Thymus (tissue), 11 donors: ENCODE data around the gene GORASP2. TPM values are rescaled to one million over a fixed set of nuclear protein-coding genes. Genes with fewer than 3 reads are reported as not detected.
"Not testable (repeated sequence)": the region's sequence is repeated elsewhere in the genome, so short reads cannot be mapped to it uniquely, and the experiment has no call there.

Experiments used
- DNase-seq, 9 donors: peaks; one replicate each; pipeline ENCODE4 v3.0.0-alpha.2; 2013; ENCODE audit warnings: low spot score in 9 of 9, low read depth in 6 of 9, missing footprints in 1 of 9
- H3K27ac ChIP-seq, 2 donors: one replicate each; pipeline ENCODE4 v1.5.1; 2013; ENCODE audit warnings: control low read depth in 1 of 2, low read depth in 1 of 2, low read length in 1 of 2, mild to moderate bottlenecking in 1 of 2, moderate library complexity in 1 of 2
- H3K27me3 ChIP-seq, 2 donors: one replicate each; pipeline ENCODE4 v1.5.1; 2013; ENCODE audit warnings: low read length in 1 of 2; ENCODE audit not compliant: control insufficient read depth in 2 of 2, insufficient read depth in 1 of 2
- H3K36me3 ChIP-seq, 2 donors: one replicate each; pipeline ENCODE4 v1.5.1; 2013; ENCODE audit warnings: low read length in 1 of 2, mild to moderate bottlenecking in 1 of 2, moderate library complexity in 1 of 2; ENCODE audit not compliant: control insufficient read depth in 2 of 2, insufficient read depth in 2 of 2
- H3K4me1 ChIP-seq, 2 donors: one replicate each; pipeline ENCODE4 v1.5.1; 2013; ENCODE audit warnings: low read length in 2 of 2; ENCODE audit not compliant: control insufficient read depth in 2 of 2, insufficient read depth in 2 of 2
- H3K4me3 ChIP-seq, 2 donors: one replicate each; pipeline ENCODE4 v1.5.1; 2013; ENCODE audit warnings: low read length in 2 of 2, control low read depth in 1 of 2, mild to moderate bottlenecking in 1 of 2
- H3K9me3 ChIP-seq, 2 donors: one replicate each; pipeline ENCODE4 v1.5.1; 2013; ENCODE audit warnings: low read length in 1 of 2, mild to moderate bottlenecking in 1 of 2; ENCODE audit not compliant: control insufficient read depth in 2 of 2, insufficient read depth in 1 of 2
- WGBS: extraction: QIAGEN DNeasy Blood & Tissue Kit; methylation state at CpG from one replicate; pipeline ENCODE4 v1.1.7; 2013; 5-methylcytosine and 5-hydroxymethylcytosine counted together
- polyA plus RNA-seq: library from polyadenylated mRNA; stranded (reverse); fragments of 200-250 nt; gene quantifications from one replicate; pipeline ENCODE4 v1.2.3, GENCODE V29; 2013
- total RNA-seq: library from RNA; stranded (reverse); fragments of 120-200 nt; gene quantifications from one replicate; pipeline ENCODE4 v1.2.4, GENCODE V29; 2013
- donor health status: healthy.

The GORASP2 gene
- total and polyA plus RNA-seq, 2 donors: 22.1 to 34.3 TPM

DNA sequence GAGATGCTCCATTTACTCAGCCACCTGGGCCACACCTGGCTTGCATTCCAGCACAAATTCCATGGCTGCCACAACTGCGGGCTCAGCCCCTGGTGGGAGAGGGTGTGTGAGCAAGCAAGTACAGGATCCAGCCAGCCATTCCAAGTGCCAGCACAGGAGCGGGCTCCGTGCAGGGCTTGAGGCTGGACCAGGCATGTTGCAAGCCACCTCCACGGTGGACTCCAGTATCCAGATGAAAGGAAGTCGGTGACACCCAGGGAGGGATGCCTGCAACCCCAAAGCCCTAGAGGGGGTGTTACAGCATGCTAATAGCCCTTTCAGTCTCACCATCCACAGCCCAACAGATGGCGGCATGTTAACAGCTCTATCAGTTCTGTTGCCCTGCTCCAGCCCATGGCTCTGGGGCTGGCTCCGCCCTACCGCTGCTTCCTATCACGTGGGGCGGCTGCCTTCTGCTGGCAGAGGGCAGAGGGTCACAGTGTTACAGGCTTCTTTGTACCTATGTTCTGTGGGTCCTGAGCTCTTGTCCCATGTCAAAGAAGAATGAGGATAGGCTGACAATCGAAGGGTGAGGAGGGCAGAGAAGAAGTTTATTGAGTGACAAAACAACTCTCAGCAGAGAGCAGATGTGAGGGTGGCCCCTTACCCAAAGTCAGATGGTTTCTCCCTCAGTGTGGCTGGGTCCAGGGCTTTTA lies 11.7 kb upstream of the GORASP2 start:
- no peak for DNase-seq
- Histone ChIP-seq H3K4me3 (no peak overlapping the region), H3K9me3 (peaks cover 2 to 29% of the 10 kb centered on the region in 2 donors), H3K4me1 (no peaks in the 10 kb centered on the region), H3K27ac (no peak overlapping the region), H3K27me3 (no peaks in the 10 kb centered on the region), H3K36me3 (no peaks in the 10 kb centered on the region)
- WGBS: 96% methylated on average over 11 of the region's 11 CpGs

GRCh38 chr2:170917957-170918356 lies 11.1 kb upstream of the GORASP2 start:
- H3K27ac ChIP-seq: no peak overlapping the region
- peaks cover 3 to 31% of the 10 kb centered on the region in 2 donors for H3K9me3 ChIP-seq
- WGBS: 96% methylated on average over 5 of the region's 5 CpGs
- no peaks in the 10 kb centered on the region for H3K4me1 ChIP-seq
- DNase-seq: no peak
- no peak overlapping the region for H3K4me3 ChIP-seq
- no peaks in the 10 kb centered on the region for H3K27me3 ChIP-seq
- H3K36me3 ChIP-seq: no peaks in the 10 kb centered on the region

DNA sequence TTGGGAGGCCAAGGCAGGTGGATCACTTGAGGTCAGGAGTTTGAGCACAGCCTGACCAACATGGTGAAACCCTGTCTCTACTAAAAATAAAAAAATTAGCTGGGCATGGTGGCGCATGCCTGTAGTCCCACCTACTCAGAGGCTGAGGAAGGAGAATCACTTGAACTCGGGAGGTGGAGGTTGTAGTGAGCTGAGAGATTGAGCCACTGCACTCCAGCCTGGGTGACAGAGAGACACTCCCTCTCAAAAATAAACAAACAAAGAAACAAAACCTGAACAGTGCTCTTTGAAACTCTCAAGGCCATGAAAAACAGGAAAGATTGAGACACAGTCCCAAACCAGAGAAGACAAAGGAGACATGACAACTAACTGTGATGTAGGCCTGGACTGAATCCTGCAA lies 7.2 kb upstream of the GORASP2 start:
- not testable (repeated sequence) for DNase-seq, H3K4me3 ChIP-seq, H3K27ac ChIP-seq, H3K4me1 ChIP-seq, H3K36me3 ChIP-seq, H3K27me3 ChIP-seq
- H3K9me3 ChIP-seq: peaks cover 14 to 41% of the 10 kb centered on the region in 2 donors
- 99% methylated on average over 2 of the region's 2 CpGs for WGBS

DNA sequence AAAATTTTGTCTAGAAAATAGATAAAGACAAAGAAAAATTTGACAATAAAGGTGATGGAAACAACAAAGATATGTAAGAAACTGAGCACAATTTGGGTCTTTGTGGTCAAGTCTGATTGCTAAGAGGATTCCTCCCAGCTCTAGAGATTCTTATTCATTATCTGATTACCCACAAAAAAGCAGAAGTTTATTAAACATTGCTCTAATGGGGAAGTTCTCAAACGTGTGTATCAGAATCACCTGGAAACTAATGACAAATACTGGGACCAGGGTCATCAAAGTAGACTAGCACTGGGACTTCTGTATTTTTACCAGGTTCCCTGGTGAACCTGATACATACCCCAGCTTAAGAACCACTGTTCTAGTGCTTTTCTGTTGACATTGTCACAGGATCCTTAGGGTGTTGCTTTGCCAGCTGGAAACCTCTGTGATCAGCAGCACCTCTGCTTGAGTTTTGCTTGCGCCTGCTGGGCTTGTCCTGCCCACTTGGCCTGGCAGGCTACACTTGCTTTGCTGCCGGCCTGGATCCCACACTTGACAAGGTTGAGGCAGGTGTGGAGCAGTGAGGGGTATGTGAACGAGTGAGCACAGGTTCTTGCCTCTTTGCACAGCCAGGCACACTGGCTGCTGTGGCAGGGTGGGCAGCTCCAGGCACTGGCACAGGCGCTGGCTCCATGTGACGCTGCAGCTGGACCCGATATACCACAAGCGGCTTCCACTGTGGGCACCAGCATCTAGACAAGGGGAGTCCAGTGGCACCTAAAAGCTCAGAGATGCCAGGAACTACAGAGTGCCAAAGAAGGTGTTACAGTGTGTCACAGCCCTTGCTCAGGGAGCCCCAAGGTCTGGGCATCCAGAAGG lies 6.2 kb upstream of the GORASP2 start:
- DNase-seq: no peak
- H3K4me1 ChIP-seq: no peaks in the 10 kb centered on the region
- H3K4me3 ChIP-seq: no peak overlapping the region
- 88% methylated on average over 8 of the region's 8 CpGs for WGBS
- H3K36me3 ChIP-seq: peaks cover 0 to 4% of the 10 kb centered on the region in 2 donors
- H3K27ac ChIP-seq: no peak overlapping the region
- H3K9me3 ChIP-seq: peaks cover 11 to 31% of the 10 kb centered on the region in 2 donors
- H3K27me3 ChIP-seq: peaks cover 0 to 2% of the 10 kb centered on the region in 2 donors

DNA sequence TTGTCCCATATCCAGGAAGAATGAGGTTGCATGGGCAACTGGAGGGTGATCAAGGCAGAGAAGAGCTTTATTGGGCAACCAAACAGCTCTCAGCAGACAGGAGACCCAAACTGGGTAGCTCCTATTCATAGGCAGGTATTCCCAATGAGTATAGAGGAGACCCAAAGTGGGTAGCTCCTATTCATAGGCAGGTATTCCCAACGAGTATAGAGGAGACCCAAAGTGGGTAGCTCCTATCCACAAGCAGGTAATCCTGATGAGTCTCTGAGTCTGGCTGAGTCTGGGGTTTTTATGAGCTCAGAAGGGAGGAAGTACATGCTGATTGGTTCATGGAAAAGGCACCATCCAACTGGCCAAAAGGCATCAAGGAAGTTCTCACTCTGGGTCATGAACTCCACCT lies 5.3 kb upstream of the GORASP2 start:
- Histone ChIP-seq H3K9me3 (peaks cover 11 to 29% of the 10 kb centered on the region in 2 donors), H3K4me1 (peaks cover 6 to 7% of the 10 kb centered on the region in 2 donors), H3K36me3 (peaks cover 0 to 4% of the 10 kb centered on the region in 2 donors), H3K27ac (no peak overlapping the region), H3K27me3 (peaks cover 0 to 2% of the 10 kb centered on the region in 2 donors), H3K4me3 (no peak overlapping the region)
- no peak for DNase-seq
- 90% methylated on average over 1 of the region's 1 CpG for WGBS

DNA sequence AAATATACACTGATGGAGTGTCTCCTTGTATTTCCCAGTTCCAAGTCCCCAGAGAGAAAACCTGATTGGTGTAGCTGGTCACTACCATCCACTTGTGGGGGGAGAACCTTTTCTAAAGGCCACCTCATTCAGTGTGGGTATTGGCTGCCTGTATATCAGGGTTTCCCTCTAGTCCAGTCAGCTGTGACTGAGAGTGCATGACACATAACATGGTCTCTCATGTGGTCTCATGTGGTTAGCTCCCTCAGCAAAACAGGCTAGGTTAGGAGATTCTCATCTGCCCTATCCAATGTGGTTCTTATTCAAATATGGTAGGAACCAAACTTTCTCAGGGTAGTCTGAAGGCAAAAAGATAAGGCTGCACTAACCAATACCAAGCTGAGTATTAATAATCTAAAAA lies 4.1 kb upstream of the GORASP2 start:
- Histone ChIP-seq H3K4me1 (peaks cover 6 to 7% of the 10 kb centered on the region in 2 donors), H3K27ac (no peak overlapping the region), H3K36me3 (peaks cover 0 to 4% of the 10 kb centered on the region in 2 donors), H3K27me3 (peaks cover 0 to 2% of the 10 kb centered on the region in 2 donors), H3K9me3 (peaks cover 11 to 29% of the 10 kb centered on the region in 2 donors), H3K4me3 (no peak overlapping the region)
- DNase-seq: no peak

GRCh38 chr2:170925923-170926322 lies 3.1 kb upstream of the GORASP2 start:
- Histone ChIP-seq H3K36me3 (peaks cover 0 to 4% of the 10 kb centered on the region in 2 donors), H3K4me1 (peaks cover 10 to 14% of the 10 kb centered on the region in 2 donors), H3K27me3 (peaks cover 0 to 2% of the 10 kb centered on the region in 2 donors), H3K4me3 (no peak overlapping the region), H3K9me3 (peaks cover 11 to 29% of the 10 kb centered on the region in 2 donors), H3K27ac (no peak overlapping the region)
- DNase-seq: no peak
- 97% methylated on average over 3 of the region's 3 CpGs for WGBS

GRCh38 chr2:170926743-170927297 lies 2.2 kb upstream of the GORASP2 start:
- Histone ChIP-seq H3K27me3 (peaks cover 0 to 2% of the 10 kb centered on the region in 2 donors), H3K27ac (no peak overlapping the region), H3K4me1 (peaks cover 10 to 14% of the 10 kb centered on the region in 2 donors), H3K9me3 (peaks cover 11 to 29% of the 10 kb centered on the region in 2 donors), H3K36me3 (peaks cover 0 to 4% of the 10 kb centered on the region in 2 donors), H3K4me3 (no peak overlapping the region)
- DNase-seq: no peak
- 95% methylated on average over 4 of the region's 4 CpGs for WGBS
